Fibroblast of pulmonary artery (primary cell): Measurements from ENCODE around the gene CELSR1.

Source experiments
- DNase-seq: peaks from one replicate; pipeline ENCODE4 v3.0.0-alpha.2; 2010; ENCODE audit warnings: low read depth
- H3K4me3 ChIP-seq: replicated peaks from 2 replicates; pipeline ENCODE4 v1.5.1; 2011; ENCODE audit warnings: low read depth, mild to moderate bottlenecking, control low read depth, low read length, moderate library complexity
- CTCF ChIP-seq: IDR thresholded peaks from 2 replicates; pipeline ENCODE4 v1.5.1; 2011; ENCODE audit warnings: mild to moderate bottlenecking, control low read depth, low read length, inconsistent platforms; ENCODE audit errors: missing control alignments

CELSR1 gene

GRCh38 chr22:46500201-46500600, 37.2 kb downstream of the CELSR1 start:
- no peak overlapping the region for H3K4me3 ChIP-seq
- TF ChIP-seq CTCF: no peak
- DNase-seq: no peak

GRCh38 chr22:46499805-46500189, 37.6 kb downstream of the CELSR1 start:
- DNase-seq: no peak
- TF ChIP-seq CTCF: no peak
- no peak overlapping the region for H3K4me3 ChIP-seq

GRCh38 chr22:46491946-46492345, 45.5 kb downstream of the CELSR1 start:
- H3K4me3 ChIP-seq: no peak overlapping the region
- TF ChIP-seq CTCF: no peak
- no peak for DNase-seq

- DNase-seq: no peak
- no peak for TF ChIP-seq CTCF
- H3K4me3 ChIP-seq: no peak overlapping the region
Observed at GRCh38 chr22:46490538-46490937, 46.9 kb downstream of the CELSR1 start.

GRCh38 chr22:46486996-46487717, 50.3 kb downstream of the CELSR1 start:
- no peak overlapping the region for H3K4me3 ChIP-seq
- no peak for DNase-seq
- TF ChIP-seq CTCF: no peak

GRCh38 chr22:46484861-46485595, 52.4 kb downstream of the CELSR1 start:
- DNase-seq: no peak
- TF ChIP-seq CTCF: no peak
- H3K4me3 ChIP-seq: no peak overlapping the region
